IPS-NIHi11 (cell line): Measurements from ENCODE around the gene ALDH3A1.

Experiments used
- DNase-seq: peaks from one replicate; pipeline ENCODE4 v3.0.0; 2012; ENCODE audit warnings: mixed read lengths, low spot score

ALDH3A1 gene

GRCh38 chr17:19703828-19704613 lies 44.1 kb downstream of the ALDH3A1 start:
- no peak for DNase-seq

- DNase-seq, result no peak
These were observed 44.8 kb downstream of the ALDH3A1 start for GRCh38 chr17:19703106-19703827.

GRCh38 chr17:19702217-19702641 lies 45.9 kb downstream of the ALDH3A1 start:
- DNase-seq, result no peak
